ENCODE data around the gene F2R.
"Not testable (repeated sequence)": the region's sequence is repeated elsewhere in the genome, so short reads cannot be mapped to it uniquely, and the experiment has no call there.

The F2R gene

GRCh38 chr5:76717222-76718083 lies 1.5 kb downstream of the F2R start:
- in situ Hi-C loops (cut with MboI; ENCODE audit: low sequenced_read_pairs) = no loop called here

GRCh38 chr5:76718381-76718832 lies 2.5 kb downstream of the F2R start:
- in situ Hi-C loops (cut with MboI; ENCODE audit: low sequenced_read_pairs) = no loop called here

GRCh38 chr5:76718880-76719279 lies 3.0 kb downstream of the F2R start:
- in situ Hi-C loops (cut with MboI; ENCODE audit: low sequenced_read_pairs) = no loop called here

- in situ Hi-C loops (cut with MboI; ENCODE audit: low sequenced_read_pairs) = no loop called here
These were observed 5.2 kb downstream of the F2R start for GRCh38 chr5:76720988-76721569.

GRCh38 chr5:76723266-76723665 lies 7.3 kb downstream of the F2R start:
- in situ Hi-C loops (cut with MboI; ENCODE audit: low sequenced_read_pairs) = no loop called here

GRCh38 chr5:76723906-76724305 lies 8.0 kb downstream of the F2R start:
- in situ Hi-C loops (cut with MboI; ENCODE audit: low sequenced_read_pairs) = no loop called here

- in situ Hi-C loops (cut with MboI; ENCODE audit: low sequenced_read_pairs) = no loop called here
These were observed 8.9 kb downstream of the F2R start for GRCh38 chr5:76724871-76725270.

GRCh38 chr5:76728965-76729364 lies 13.0 kb downstream of the F2R start:
- in situ Hi-C loops (cut with MboI; ENCODE audit: low sequenced_read_pairs) = no loop called here

GRCh38 chr5:76729373-76730290 lies 13.7 kb downstream of the F2R start:
- in situ Hi-C loops (cut with MboI; ENCODE audit: low sequenced_read_pairs) = no loop called here

GRCh38 chr5:76732405-76733048 lies 16.6 kb downstream of the F2R start:
- in situ Hi-C loops (cut with MboI; ENCODE audit: low sequenced_read_pairs) = no loop called here

- in situ Hi-C loops (cut with MboI; ENCODE audit: low sequenced_read_pairs) = no loop called here
These were observed 17.1 kb downstream of the F2R start for GRCh38 chr5:76733049-76733417.

- in situ Hi-C loops (cut with MboI; ENCODE audit: low sequenced_read_pairs) = no loop called here
These were observed 20.0 kb downstream of the F2R start for GRCh38 chr5:76735762-76736545.

- in situ Hi-C loops (cut with MboI; ENCODE audit: low sequenced_read_pairs) = no loop called here
These were observed 21.0 kb downstream of the F2R start for GRCh38 chr5:76736679-76737556.

GRCh38 chr5:76737846-76738245 lies 21.9 kb downstream of the F2R start:
- in situ Hi-C loops (cut with MboI; ENCODE audit: low sequenced_read_pairs) = no loop called here

- in situ Hi-C loops (cut with MboI; ENCODE audit: low sequenced_read_pairs) = not testable (repeated sequence)
These were observed 25.6 kb downstream of the F2R start for GRCh38 chr5:76741506-76741905.

- in situ Hi-C loops (cut with MboI; ENCODE audit: low sequenced_read_pairs) = no loop called here
These were observed 26.7 kb downstream of the F2R start for GRCh38 chr5:76742583-76742982.

GRCh38 chr5:76744632-76745031 lies 28.7 kb downstream of the F2R start:
- in situ Hi-C loops (cut with MboI; ENCODE audit: low sequenced_read_pairs) = no loop called here

GRCh38 chr5:76745670-76746069 lies 29.7 kb downstream of the F2R start:
- in situ Hi-C loops (cut with MboI; ENCODE audit: low sequenced_read_pairs) = no loop called here

GRCh38 chr5:76746677-76747076 lies 30.8 kb downstream of the F2R start:
- in situ Hi-C loops (cut with MboI; ENCODE audit: low sequenced_read_pairs) = no loop called here
